ENCODE results near the gene FNDC3B.
"Not testable (repeated sequence)": the region's sequence is repeated elsewhere in the genome, so short reads cannot be mapped to it uniquely, and the experiment has no call there.

The FNDC3B gene

GRCh38 chr3:172033396-172033795, 6.0 kb upstream of the FNDC3B start:
- no peak for DNase-seq

- no peak for DNase-seq
These were observed 4.3 kb upstream of the FNDC3B start for GRCh38 chr3:172034786-172035685.

- no peak for DNase-seq
These were observed 2.7 kb upstream of the FNDC3B start for GRCh38 chr3:172036541-172037215.

- DNase-seq, result no peak
These were observed 461 bp upstream of the FNDC3B start for GRCh38 chr3:172038798-172039435.

- peak; percentile 47 for DNase-seq
These were observed 951 bp downstream of the FNDC3B start for GRCh38 chr3:172040078-172040980.

GRCh38 chr3:172040981-172041963, 1.9 kb downstream of the FNDC3B start:
- no peak for DNase-seq

GRCh38 chr3:172042136-172042662, 2.8 kb downstream of the FNDC3B start:
- DNase-seq, result no peak

GRCh38 chr3:172042663-172043179, 3.3 kb downstream of the FNDC3B start:
- DNase-seq, result not testable (repeated sequence)

- no peak for DNase-seq
These were observed 3.9 kb downstream of the FNDC3B start for GRCh38 chr3:172043233-172043632.

- no peak for DNase-seq
These were observed 4.4 kb downstream of the FNDC3B start for GRCh38 chr3:172043766-172044165.

- no peak for DNase-seq
These were observed 5.6 kb downstream of the FNDC3B start for GRCh38 chr3:172044833-172045585.

- DNase-seq, result no peak
These were observed 7.0 kb downstream of the FNDC3B start for GRCh38 chr3:172046268-172046915.

GRCh38 chr3:172047567-172048115, 8.3 kb downstream of the FNDC3B start:
- DNase-seq, result no peak

- no peak for DNase-seq
These were observed 9.2 kb downstream of the FNDC3B start for GRCh38 chr3:172048599-172048998.

GRCh38 chr3:172051310-172051956, 12.1 kb downstream of the FNDC3B start:
- DNase-seq, result no peak

GRCh38 chr3:172051957-172052354, 12.6 kb downstream of the FNDC3B start:
- no peak for DNase-seq

GRCh38 chr3:172052405-172052804, 13.0 kb downstream of the FNDC3B start:
- DNase-seq, result no peak

- no peak for DNase-seq
These were observed 14.9 kb downstream of the FNDC3B start for GRCh38 chr3:172054115-172054764.
